GM12891 (cell line): ENCODE results near the gene BMF.

Experiments used
- DNase-seq: peaks from one replicate; pipeline ENCODE4 v3.0.0; 2011; ENCODE audit warnings: low spot score; ENCODE audit not compliant: insufficient read length
- FAIRE-seq: peaks from 2 replicates; lab custom pipeline; 2011; peaks lifted over from hg19 to GRCh38; lab: Jason Lieb, UNC
- PAX5 ChIP-seq: IDR thresholded peaks from 2 replicates; pipeline ENCODE4 v1.6.1; 2011; ENCODE audit warnings: low read length, moderate library complexity, mild to moderate bottlenecking; ENCODE audit not compliant: insufficient read depth, severe bottlenecking
- POLR2A ChIP-seq: IDR thresholded peaks from 2 replicates; pipeline ENCODE4 v1.6.1; 2011; ENCODE audit warnings: low read depth, low read length, control low read depth
- POLR2AphosphoS5 ChIP-seq: IDR thresholded peaks from 2 replicates; pipeline ENCODE4 v1.6.1; 2011; ENCODE audit warnings: low read depth, low read length, control low read depth
- POU2F2 ChIP-seq: IDR thresholded peaks from 2 replicates; pipeline ENCODE4 v1.6.1; 2011; ENCODE audit warnings: low read depth, mild to moderate bottlenecking, control low read depth, low read length, moderate library complexity
- SPI1 ChIP-seq: IDR thresholded peaks from 2 replicates; pipeline ENCODE4 v1.6.1; 2011; ENCODE audit warnings: low read depth, low read length, control low read depth
- TAF1 ChIP-seq: IDR thresholded peaks from 2 replicates; pipeline ENCODE4 v1.6.1; 2011; ENCODE audit warnings: low read depth, low read length, control low read depth

Gene BMF

DNA sequence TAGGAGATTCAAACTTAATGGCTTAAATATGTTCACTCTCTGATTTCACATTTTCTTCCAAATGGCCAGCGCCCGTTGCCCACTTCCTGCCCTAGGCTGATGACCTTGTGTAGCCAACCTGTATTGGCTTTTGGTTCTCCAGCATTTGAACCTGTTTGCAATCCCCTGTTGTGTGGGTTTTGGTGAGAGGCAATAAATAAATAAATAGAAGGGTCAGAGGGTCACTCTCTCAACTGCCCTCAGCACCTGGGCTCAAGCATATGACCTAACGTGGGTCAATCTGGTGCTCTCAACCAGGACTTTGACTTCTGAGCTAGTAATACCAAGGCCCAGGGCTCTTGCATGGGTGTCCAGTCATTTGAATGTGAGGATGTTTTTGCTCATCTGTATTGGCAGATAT is 67.9 kb downstream of the BMF start:
- no peak for TF ChIP-seq TAF1
- no peak for TF ChIP-seq POU2F2
- TF ChIP-seq POLR2AphosphoS5 = no peak
- no peak for TF ChIP-seq POLR2A
- FAIRE-seq (no peak), DNase-seq (no peak)

DNA sequence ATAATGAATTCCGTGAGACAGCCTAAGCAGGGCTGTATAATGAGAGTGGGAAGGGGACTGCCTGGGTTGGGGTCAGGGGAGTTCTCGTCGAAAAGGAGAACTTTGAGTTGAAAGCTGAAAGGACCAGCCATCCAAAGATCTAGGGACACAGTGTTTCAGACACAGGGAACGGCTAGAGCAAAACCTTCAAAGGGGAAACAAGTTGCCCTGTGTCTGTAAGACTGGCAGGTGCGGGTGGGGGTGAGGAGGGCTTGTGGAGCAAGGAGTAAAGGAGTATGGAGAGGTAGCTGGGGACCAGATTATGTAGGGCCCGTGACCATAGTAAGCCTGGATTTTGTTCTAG is 68.4 kb downstream of the BMF start:
- FAIRE-seq (no peak), DNase-seq (no peak)
- no peak for TF ChIP-seq PAX5
- no peak for TF ChIP-seq SPI1
- TF ChIP-seq POLR2AphosphoS5 = no peak
- TF ChIP-seq TAF1 = no peak
- no peak for TF ChIP-seq POU2F2
- TF ChIP-seq POLR2A = no peak

DNA sequence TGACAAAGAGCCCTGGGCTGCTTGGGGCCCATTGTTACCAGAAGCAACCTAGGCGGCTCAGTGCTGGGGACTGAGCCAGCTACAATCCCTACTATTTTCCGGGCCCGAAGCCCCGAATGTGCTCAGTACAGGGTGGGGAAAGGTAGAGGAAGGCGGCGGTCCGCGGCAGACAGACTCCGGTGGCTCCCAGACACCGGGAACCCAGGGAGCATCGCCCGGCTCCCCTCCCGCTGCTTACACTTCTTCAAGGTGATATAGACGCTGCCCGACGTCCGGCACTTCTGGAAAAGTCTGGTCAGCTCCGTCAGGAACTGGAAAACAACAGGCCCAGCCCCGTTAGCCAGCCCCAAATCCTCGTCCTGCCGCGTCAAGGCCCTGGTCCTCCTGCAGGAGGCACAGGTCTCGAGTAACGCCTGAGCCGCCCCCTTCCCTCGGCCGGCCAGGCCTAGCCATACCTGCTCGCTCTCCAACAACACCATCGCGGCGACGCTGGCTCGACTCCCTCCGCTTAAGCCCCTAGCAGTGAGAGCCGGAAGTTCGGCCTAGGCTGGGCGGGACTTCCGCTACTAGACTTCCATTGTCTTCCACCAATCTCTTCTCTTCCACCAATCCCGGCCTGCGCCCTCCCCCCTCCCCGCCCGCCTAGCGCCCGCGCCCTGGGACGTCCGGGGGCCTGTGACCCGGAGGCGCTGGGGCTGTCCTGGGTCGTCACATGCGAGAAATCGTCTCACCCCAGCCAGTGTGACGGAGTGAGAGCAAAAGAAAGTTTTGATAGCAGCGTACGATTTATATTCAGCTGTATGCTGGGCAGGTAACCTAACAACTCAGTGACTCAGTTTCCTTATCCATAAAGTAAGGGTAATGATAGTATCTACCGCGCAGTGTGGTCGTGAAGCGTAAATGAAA is 69.8 kb downstream of the BMF start, which contains the start of gene SRP14:
SRP14 (minus strand) TSS at position 544 of the 906 bp plus-strand sequence; CDS start at position 479, 65 bp downstream.
- TF ChIP-seq POLR2AphosphoS5 (peak; percentile 97), POU2F2 (no peak), SPI1 (0 out of 2 replicates have a peak, but pooled peaks have one; percentile 12), POLR2A (peak; percentile 93), TAF1 (peak; percentile 80)
- FAIRE-seq (peak; percentile 96), DNase-seq (peak; percentile 82)

DNA sequence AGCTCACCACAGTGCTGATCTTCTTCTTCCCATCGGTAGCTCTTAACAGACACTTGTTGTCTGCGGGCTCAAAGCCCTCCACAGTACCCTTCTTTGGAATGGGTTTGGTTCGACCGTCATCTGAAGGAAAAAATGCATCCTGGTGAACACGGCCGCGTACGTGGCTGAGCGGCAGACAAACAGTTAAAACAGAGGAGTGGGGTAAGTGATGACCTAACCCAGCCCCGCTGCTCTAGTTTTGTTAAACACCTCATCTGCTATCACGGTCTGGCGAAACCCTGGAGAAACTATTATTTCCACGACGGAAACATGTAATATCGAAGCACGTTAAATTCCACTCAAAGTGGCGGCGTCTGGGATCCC is 70.4 kb downstream of the BMF start:
- TF ChIP-seq POU2F2 (no peak), POLR2AphosphoS5 (no peak), SPI1 (no peak), TAF1 (no peak), PAX5 (no peak), POLR2A (no peak)
- FAIRE-seq = no peak
- no peak for DNase-seq
